Neural cell (in vitro differentiated cells): ENCODE results near the gene JOSD2.

Experiments
- EP300 ChIP-seq: fragments of 450-650 bp; conservative IDR thresholded peaks from 2 replicates; pipeline ENCODE4 v1.6.1; 2014; ENCODE audit warnings: antibody characterized with exemption, mild to moderate bottlenecking, moderate library complexity; ENCODE audit not compliant: poor library complexity, severe bottlenecking
- EZH2 ChIP-seq: fragments of 200-600, 300-800 bp; shearing (Covaris generic), sonication (generic); IDR thresholded peaks from 2 replicates; pipeline ENCODE4 v1.6.1; 2014; ENCODE audit warnings: antibody characterized with exemption, low read length, borderline replicate concordance, mild to moderate bottlenecking; ENCODE audit not compliant: insufficient read depth, poor library complexity, severe bottlenecking
- MXI1 ChIP-seq: fragments of 450-650 bp; conservative IDR thresholded peaks from 2 replicates; pipeline ENCODE4 v1.6.1; 2014; ENCODE audit warnings: antibody characterized with exemption, mild to moderate bottlenecking; ENCODE audit not compliant: poor library complexity, severe bottlenecking
- POLR2AphosphoS5 ChIP-seq: IDR thresholded peaks from 2 replicates; pipeline ENCODE4 v1.6.1; 2012
- RAD21 ChIP-seq: fragments of 450-650 bp; conservative IDR thresholded peaks from 2 replicates; pipeline ENCODE4 v1.6.1; 2014; ENCODE audit warnings: antibody characterized with exemption, mild to moderate bottlenecking, moderate library complexity
- REST ChIP-seq: IDR thresholded peaks from 2 replicates; pipeline ENCODE4 v1.6.1; 2012; ENCODE audit warnings: borderline replicate concordance
- SMC3 ChIP-seq: fragments of 450-650 bp; conservative IDR thresholded peaks from 2 replicates; pipeline ENCODE4 v1.6.1; 2014; ENCODE audit warnings: antibody characterized with exemption, mild to moderate bottlenecking, moderate library complexity; ENCODE audit not compliant: poor library complexity
- TAF1 ChIP-seq: IDR thresholded peaks from 2 replicates; pipeline ENCODE4 v1.6.1; 2012; ENCODE audit warnings: low read depth
- TF ChIP-seq, protein P1 (sequence below): fragments of 450-650 bp; IDR thresholded peaks from 2 replicates; pipeline ENCODE4 v1.5.1; 2014; ENCODE audit warnings: antibody characterized with exemption, mild to moderate bottlenecking, moderate library complexity; ENCODE audit not compliant: poor library complexity, severe bottlenecking

- TF ChIP-seq, protein P1, sequence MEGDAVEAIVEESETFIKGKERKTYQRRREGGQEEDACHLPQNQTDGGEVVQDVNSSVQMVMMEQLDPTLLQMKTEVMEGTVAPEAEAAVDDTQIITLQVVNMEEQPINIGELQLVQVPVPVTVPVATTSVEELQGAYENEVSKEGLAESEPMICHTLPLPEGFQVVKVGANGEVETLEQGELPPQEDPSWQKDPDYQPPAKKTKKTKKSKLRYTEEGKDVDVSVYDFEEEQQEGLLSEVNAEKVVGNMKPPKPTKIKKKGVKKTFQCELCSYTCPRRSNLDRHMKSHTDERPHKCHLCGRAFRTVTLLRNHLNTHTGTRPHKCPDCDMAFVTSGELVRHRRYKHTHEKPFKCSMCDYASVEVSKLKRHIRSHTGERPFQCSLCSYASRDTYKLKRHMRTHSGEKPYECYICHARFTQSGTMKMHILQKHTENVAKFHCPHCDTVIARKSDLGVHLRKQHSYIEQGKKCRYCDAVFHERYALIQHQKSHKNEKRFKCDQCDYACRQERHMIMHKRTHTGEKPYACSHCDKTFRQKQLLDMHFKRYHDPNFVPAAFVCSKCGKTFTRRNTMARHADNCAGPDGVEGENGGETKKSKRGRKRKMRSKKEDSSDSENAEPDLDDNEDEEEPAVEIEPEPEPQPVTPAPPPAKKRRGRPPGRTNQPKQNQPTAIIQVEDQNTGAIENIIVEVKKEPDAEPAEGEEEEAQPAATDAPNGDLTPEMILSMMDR: no peak
- no peak for TF ChIP-seq POLR2AphosphoS5
- TF ChIP-seq EZH2: no peak
- TF ChIP-seq SMC3: no peak
- no peak for TF ChIP-seq TAF1
- no peak for TF ChIP-seq RAD21
- no peak for TF ChIP-seq EP300
- no peak for TF ChIP-seq REST
- TF ChIP-seq MXI1: no peak
Observed at GRCh38 chr19:50466706-50467039, 44.3 kb downstream of the JOSD2 start.
